HEK293T (cell line): ENCODE measurements around the gene GABBR2.

Experiments
- ARNT ChIP-seq: fragments of 450-650 bp; IDR thresholded peaks from 2 replicates; pipeline ENCODE4 v1.6.1; 2017; ENCODE audit warnings: mild to moderate bottlenecking
- BHLHE40 ChIP-seq: fragments of 450-650 bp; IDR thresholded peaks from 2 replicates; pipeline ENCODE4 v1.6.1; 2016; ENCODE audit warnings: mild to moderate bottlenecking, moderate library complexity, borderline replicate concordance
- FOXA1 ChIP-seq: fragments of 450-650 bp; IDR thresholded peaks from 2 replicates; pipeline ENCODE4 v1.6.1; 2016; ENCODE audit warnings: mild to moderate bottlenecking
- FOXK2 ChIP-seq: fragments of 450-650 bp; IDR thresholded peaks from 2 replicates; pipeline ENCODE4 v1.6.1; 2016; ENCODE audit warnings: mild to moderate bottlenecking
- FOXM1 ChIP-seq: fragments of 450-650 bp; IDR thresholded peaks from 2 replicates; pipeline ENCODE4 v1.6.1; 2017; ENCODE audit warnings: mild to moderate bottlenecking, borderline replicate concordance
- NFRKB ChIP-seq: fragments of 450-650 bp; IDR thresholded peaks from 2 replicates; pipeline ENCODE4 v1.6.1; 2016; ENCODE audit warnings: mild to moderate bottlenecking, moderate library complexity
- PKNOX1 ChIP-seq: fragments of 450-650 bp; IDR thresholded peaks from 2 replicates; pipeline ENCODE4 v1.6.1; 2016
- SP1 ChIP-seq: fragments of 450-650 bp; IDR thresholded peaks from 2 replicates; pipeline ENCODE4 v1.6.1; 2017
- SUZ12 ChIP-seq: fragments of 450-650 bp; IDR thresholded peaks from 2 replicates; pipeline ENCODE4 v1.6.1; 2016; ENCODE audit warnings: mild to moderate bottlenecking
- TARDBP ChIP-seq: fragments of 450-650 bp; IDR thresholded peaks from 2 replicates; pipeline ENCODE4 v1.6.1; 2016

- TF ChIP-seq TARDBP (no peak), ARNT (no peak), NFRKB (no peak), FOXM1 (no peak), PKNOX1 (no peak), SUZ12 (no peak), SP1 (no peak), BHLHE40 (no peak), FOXK2 (no peak), FOXA1 (no peak)
Measured at GRCh38 chr9:98437458-98438034, 271.2 kb downstream of the GABBR2 start.
